ENCODE data around the gene C1QTNF8. TPM values are rescaled to one million over a fixed set of nuclear protein-coding genes. Genes with fewer than 3 reads are reported as not detected.

C1QTNF8 gene
- polyA plus RNA-seq, 1 donor from 2014 or later: not detected

GRCh38 chr16:1133271-1133670, 37.2 kb upstream of the C1QTNF8 start:
- H3K27me3 Mint-ChIP-seq: peaks cover 2% of the 10 kb centered on the region
- H3K36me3 Mint-ChIP-seq: no peaks in the 10 kb centered on the region
- H3K4me3 Mint-ChIP-seq: no peak overlapping the region
- H3K4me1 Mint-ChIP-seq: no peaks in the 10 kb centered on the region
- peaks cover 0 to 2% (median 0%) of the 10 kb centered on the region in 3 donors for H3K9me3 Mint-ChIP-seq
- no peak overlapping the region for H3K27ac Mint-ChIP-seq

- no peak overlapping the region for H3K4me3 Mint-ChIP-seq
- no peak overlapping the region for H3K27ac Mint-ChIP-seq
- H3K4me1 Mint-ChIP-seq: no peaks in the 10 kb centered on the region
- no peaks in the 10 kb centered on the region for H3K36me3 Mint-ChIP-seq
- H3K27me3 Mint-ChIP-seq: peaks cover 2% of the 10 kb centered on the region
- no peaks in the 10 kb centered on the region for H3K9me3 Mint-ChIP-seq
These were observed 36.4 kb upstream of the C1QTNF8 start for GRCh38 chr16:1132431-1132830.

GRCh38 chr16:1131378-1131994, 35.4 kb upstream of the C1QTNF8 start:
- Mint-ChIP-seq H3K9me3 (no peaks in the 10 kb centered on the region), H3K4me1 (no peaks in the 10 kb centered on the region), H3K4me3 (no peak overlapping the region), H3K27me3 (peaks cover 2% of the 10 kb centered on the region), H3K36me3 (no peaks in the 10 kb centered on the region), H3K27ac (no peak overlapping the region)

- no peaks in the 10 kb centered on the region for H3K9me3 Mint-ChIP-seq
- H3K27ac Mint-ChIP-seq: no peak overlapping the region
- no peak overlapping the region for H3K4me3 Mint-ChIP-seq
- H3K36me3 Mint-ChIP-seq: no peaks in the 10 kb centered on the region
- no peaks in the 10 kb centered on the region for H3K4me1 Mint-ChIP-seq
- peaks cover 2% of the 10 kb centered on the region for H3K27me3 Mint-ChIP-seq
These were observed 34.3 kb upstream of the C1QTNF8 start for GRCh38 chr16:1130382-1130781.

GRCh38 chr16:1129106-1129960, 33.3 kb upstream of the C1QTNF8 start:
- Mint-ChIP-seq H3K36me3 (no peaks in the 10 kb centered on the region), H3K4me3 (no peak overlapping the region), H3K9me3 (no peaks in the 10 kb centered on the region), H3K27me3 (peaks cover 2% of the 10 kb centered on the region), H3K4me1 (no peaks in the 10 kb centered on the region), H3K27ac (no peak overlapping the region)

GRCh38 chr16:1127971-1128715, 32.1 kb upstream of the C1QTNF8 start:
- Mint-ChIP-seq H3K27me3 (peaks cover 2% of the 10 kb centered on the region), H3K36me3 (no peaks in the 10 kb centered on the region), H3K9me3 (no peaks in the 10 kb centered on the region)

GRCh38 chr16:1127101-1127500, 31.1 kb upstream of the C1QTNF8 start:
- Mint-ChIP-seq H3K27ac (no peak overlapping the region), H3K4me3 (no peak overlapping the region), H3K27me3 (peaks cover 1% of the 10 kb centered on the region), H3K9me3 (no peaks in the 10 kb centered on the region), H3K4me1 (peaks cover 0 to 1% (median 0%) of the 10 kb centered on the region in 3 donors), H3K36me3 (no peaks in the 10 kb centered on the region)

More at GRCh38 chr16:1127971-1128715, 32.1 kb upstream of the C1QTNF8 start:
- Mint-ChIP-seq H3K27ac (no peak overlapping the region), H3K4me1 (peaks cover 0 to 1% (median 0%) of the 10 kb centered on the region in 3 donors), H3K4me3 (no peak overlapping the region)

GRCh38 chr16:1126586-1126985, 30.5 kb upstream of the C1QTNF8 start:
- Mint-ChIP-seq H3K36me3 (no peaks in the 10 kb centered on the region), H3K9me3 (no peaks in the 10 kb centered on the region), H3K27ac (no peak overlapping the region), H3K27me3 (peaks cover 2% of the 10 kb centered on the region), H3K4me3 (no peak overlapping the region), H3K4me1 (peaks cover 0 to 1% (median 0%) of the 10 kb centered on the region in 3 donors)

- no peak overlapping the region for H3K4me3 Mint-ChIP-seq
- peaks cover 0 to 1% (median 0%) of the 10 kb centered on the region in 3 donors for H3K4me1 Mint-ChIP-seq
- no peaks in the 10 kb centered on the region for H3K36me3 Mint-ChIP-seq
- no peak overlapping the region for H3K27ac Mint-ChIP-seq
- H3K9me3 Mint-ChIP-seq: no peaks in the 10 kb centered on the region
- H3K27me3 Mint-ChIP-seq: peaks cover 2% of the 10 kb centered on the region
These were observed 30.0 kb upstream of the C1QTNF8 start for GRCh38 chr16:1126044-1126443.

GRCh38 chr16:1125471-1125870, 29.4 kb upstream of the C1QTNF8 start:
- H3K36me3 Mint-ChIP-seq: no peaks in the 10 kb centered on the region
- H3K27me3 Mint-ChIP-seq: peaks cover 2% of the 10 kb centered on the region
- no peak overlapping the region for H3K27ac Mint-ChIP-seq
- H3K4me3 Mint-ChIP-seq: no peak overlapping the region
- H3K9me3 Mint-ChIP-seq: no peaks in the 10 kb centered on the region
- H3K4me1 Mint-ChIP-seq: peaks cover 0 to 1% (median 0%) of the 10 kb centered on the region in 3 donors

- Mint-ChIP-seq H3K4me3 (no peak overlapping the region), H3K9me3 (no peaks in the 10 kb centered on the region), H3K27me3 (peaks cover 2% of the 10 kb centered on the region), H3K36me3 (no peaks in the 10 kb centered on the region), H3K27ac (no peak overlapping the region), H3K4me1 (peaks cover 0 to 2% (median 1%) of the 10 kb centered on the region in 3 donors)
These were observed 28.8 kb upstream of the C1QTNF8 start for GRCh38 chr16:1124795-1125194.

GRCh38 chr16:1124291-1124690, 28.2 kb upstream of the C1QTNF8 start:
- no peak overlapping the region for H3K27ac Mint-ChIP-seq

GRCh38 chr16:1123525-1124230, 27.6 kb upstream of the C1QTNF8 start:
- no peaks in the 10 kb centered on the region for H3K9me3 Mint-ChIP-seq
- no peak overlapping the region for H3K4me3 Mint-ChIP-seq
- H3K4me1 Mint-ChIP-seq: peaks cover 0 to 2% (median 1%) of the 10 kb centered on the region in 3 donors

More at GRCh38 chr16:1124291-1124690, 28.2 kb upstream of the C1QTNF8 start:
- Mint-ChIP-seq H3K9me3 (no peaks in the 10 kb centered on the region), H3K27me3 (peaks cover 2% of the 10 kb centered on the region), H3K36me3 (no peaks in the 10 kb centered on the region), H3K4me3 (no peak overlapping the region), H3K4me1 (peaks cover 0 to 2% (median 1%) of the 10 kb centered on the region in 3 donors)

GRCh38 chr16:1122398-1122765, 26.3 kb upstream of the C1QTNF8 start:
- H3K36me3 Mint-ChIP-seq: no peaks in the 10 kb centered on the region
- H3K9me3 Mint-ChIP-seq: no peaks in the 10 kb centered on the region
- H3K27me3 Mint-ChIP-seq: peaks cover 2% of the 10 kb centered on the region
- H3K4me1 Mint-ChIP-seq: peaks cover 0 to 2% (median 1%) of the 10 kb centered on the region in 3 donors
- H3K4me3 Mint-ChIP-seq: peak overlapping the region in 1 of 4 donors; percentile 56
- H3K27ac Mint-ChIP-seq: no peak overlapping the region

More at GRCh38 chr16:1123525-1124230, 27.6 kb upstream of the C1QTNF8 start:
- Mint-ChIP-seq H3K27ac (no peak overlapping the region), H3K36me3 (no peaks in the 10 kb centered on the region), H3K27me3 (peaks cover 2% of the 10 kb centered on the region)
